ENCODE results near the gene EXOC4. TPM values are rescaled to one million over a fixed set of nuclear protein-coding genes. Genes with fewer than 3 reads are reported as not detected.
A peak's percentile ranks its signal among the peaks of the same experiment; 100 is the strongest.

EXOC4 gene
- total RNA-seq, 1 donor from 2014 or later, result 145 TPM

DNA sequence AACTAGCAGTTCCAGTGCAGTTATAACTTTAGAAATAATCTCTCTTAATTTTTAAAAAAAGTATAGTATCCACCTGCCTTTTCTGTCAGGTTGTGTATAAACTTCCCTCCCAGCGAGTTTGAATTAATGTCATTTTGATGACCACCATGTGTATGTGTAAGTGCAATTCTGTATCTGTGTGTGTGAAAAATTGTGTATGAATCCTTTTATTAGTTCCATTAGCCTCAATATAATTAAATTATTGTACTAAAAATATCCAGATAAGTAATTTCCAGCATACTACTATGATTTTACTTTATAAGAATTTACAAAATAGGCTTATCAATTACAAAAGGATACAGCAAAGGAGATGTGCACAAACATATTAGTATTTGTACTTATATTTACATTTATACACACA is 453.1 kb downstream of the EXOC4 start:
- no peaks in the 10 kb centered on the region for H3K4me1 Mint-ChIP-seq (ENCODE audit: low read depth)
- no peaks in the 10 kb centered on the region for H3K36me3 Mint-ChIP-seq (ENCODE audit: insufficient read depth)
- no peak overlapping the region for H3K4me3 Mint-ChIP-seq (ENCODE audit: low read depth)

GRCh38 chr7:133709036-133709880 is 456.4 kb downstream of the EXOC4 start:
- DNase-seq (ENCODE audit: low spot score, unreplicated experiment), result no peak

More for the DNA sequence above, 453.1 kb downstream of the EXOC4 start:
- no peak for DNase-seq (ENCODE audit: low spot score, unreplicated experiment)
- Mint-ChIP-seq H3K27me3 (no peaks in the 10 kb centered on the region), H3K9me3 (ENCODE audit: low read depth) (no peaks in the 10 kb centered on the region), H3K27ac (no peak overlapping the region)
- TF ChIP-seq, protein P1, sequence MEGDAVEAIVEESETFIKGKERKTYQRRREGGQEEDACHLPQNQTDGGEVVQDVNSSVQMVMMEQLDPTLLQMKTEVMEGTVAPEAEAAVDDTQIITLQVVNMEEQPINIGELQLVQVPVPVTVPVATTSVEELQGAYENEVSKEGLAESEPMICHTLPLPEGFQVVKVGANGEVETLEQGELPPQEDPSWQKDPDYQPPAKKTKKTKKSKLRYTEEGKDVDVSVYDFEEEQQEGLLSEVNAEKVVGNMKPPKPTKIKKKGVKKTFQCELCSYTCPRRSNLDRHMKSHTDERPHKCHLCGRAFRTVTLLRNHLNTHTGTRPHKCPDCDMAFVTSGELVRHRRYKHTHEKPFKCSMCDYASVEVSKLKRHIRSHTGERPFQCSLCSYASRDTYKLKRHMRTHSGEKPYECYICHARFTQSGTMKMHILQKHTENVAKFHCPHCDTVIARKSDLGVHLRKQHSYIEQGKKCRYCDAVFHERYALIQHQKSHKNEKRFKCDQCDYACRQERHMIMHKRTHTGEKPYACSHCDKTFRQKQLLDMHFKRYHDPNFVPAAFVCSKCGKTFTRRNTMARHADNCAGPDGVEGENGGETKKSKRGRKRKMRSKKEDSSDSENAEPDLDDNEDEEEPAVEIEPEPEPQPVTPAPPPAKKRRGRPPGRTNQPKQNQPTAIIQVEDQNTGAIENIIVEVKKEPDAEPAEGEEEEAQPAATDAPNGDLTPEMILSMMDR (IDR thresholded peaks at IDR 0.05; ENCODE audit: unreplicated experiment), result no peak

DNA sequence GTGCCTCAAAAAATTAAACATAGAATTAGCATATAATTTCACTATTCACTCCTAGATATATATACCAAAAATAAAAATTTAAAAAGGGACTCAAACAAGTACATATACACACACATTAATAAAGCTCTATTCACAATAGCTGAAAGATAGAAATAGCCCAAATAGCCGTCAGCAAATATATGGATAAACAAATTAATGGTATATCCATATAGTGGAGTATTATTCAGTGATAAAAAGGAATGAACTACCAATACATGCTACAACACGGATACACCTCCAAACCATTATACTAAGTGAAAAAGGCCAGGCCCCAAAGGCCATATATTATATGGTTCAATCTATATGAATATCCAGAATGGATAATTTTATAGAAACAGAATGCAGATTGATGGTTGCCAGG is 459.7 kb downstream of the EXOC4 start:
- Mint-ChIP-seq H3K9me3 (ENCODE audit: low read depth) (no peaks in the 10 kb centered on the region), H3K27ac (peak overlapping the region; percentile 29), H3K27me3 (no peaks in the 10 kb centered on the region), H3K36me3 (ENCODE audit: insufficient read depth) (no peaks in the 10 kb centered on the region), H3K4me1 (ENCODE audit: low read depth) (no peaks in the 10 kb centered on the region), H3K4me3 (ENCODE audit: low read depth) (no peak overlapping the region)
- no peak for DNase-seq (ENCODE audit: low spot score, unreplicated experiment)
- TF ChIP-seq, protein P1 (IDR thresholded peaks at IDR 0.05; ENCODE audit: unreplicated experiment), result no peak

More at GRCh38 chr7:133709036-133709880, 456.4 kb downstream of the EXOC4 start:
- Mint-ChIP-seq H3K4me1 (ENCODE audit: low read depth) (no peaks in the 10 kb centered on the region), H3K27me3 (no peaks in the 10 kb centered on the region), H3K4me3 (ENCODE audit: low read depth) (no peak overlapping the region), H3K9me3 (ENCODE audit: low read depth) (no peaks in the 10 kb centered on the region), H3K27ac (no peak overlapping the region), H3K36me3 (ENCODE audit: insufficient read depth) (no peaks in the 10 kb centered on the region)
- TF ChIP-seq, protein P1 (IDR thresholded peaks at IDR 0.05; ENCODE audit: unreplicated experiment), result no peak

DNA sequence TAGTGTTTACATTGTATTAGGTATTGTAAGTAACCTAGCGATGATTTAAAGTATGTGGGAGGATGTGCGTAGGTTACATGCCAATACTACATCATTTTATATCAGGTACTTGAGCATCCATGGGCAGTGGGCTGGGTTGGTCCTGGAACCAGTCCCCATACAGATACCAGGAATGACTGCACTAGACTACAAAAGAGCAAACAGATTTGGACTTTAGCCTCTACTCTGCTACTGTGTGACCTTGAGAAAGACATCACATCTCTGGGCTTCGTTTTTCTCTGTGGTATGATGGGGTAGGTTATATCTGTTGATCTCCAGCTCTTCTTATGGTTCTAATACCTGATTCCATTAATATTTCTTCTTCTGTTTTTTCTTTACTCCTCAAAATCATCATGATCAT is 461.8 kb downstream of the EXOC4 start:
- no peaks in the 10 kb centered on the region for H3K27me3 Mint-ChIP-seq
- TF ChIP-seq, protein P1 (IDR thresholded peaks at IDR 0.05; ENCODE audit: unreplicated experiment), result no peak
- H3K27ac Mint-ChIP-seq, result no peak overlapping the region
- H3K4me1 Mint-ChIP-seq (ENCODE audit: low read depth), result no peaks in the 10 kb centered on the region
- H3K9me3 Mint-ChIP-seq (ENCODE audit: low read depth), result peaks cover 6% of the 10 kb centered on the region
- no peak overlapping the region for H3K4me3 Mint-ChIP-seq (ENCODE audit: low read depth)
- DNase-seq (ENCODE audit: low spot score, unreplicated experiment), result no peak
- peaks cover 4% of the 10 kb centered on the region for H3K36me3 Mint-ChIP-seq (ENCODE audit: insufficient read depth)

- no peak for DNase-seq (ENCODE audit: low spot score, unreplicated experiment)
- TF ChIP-seq, protein P1 (IDR thresholded peaks at IDR 0.05; ENCODE audit: unreplicated experiment), result no peak
- Mint-ChIP-seq H3K36me3 (ENCODE audit: insufficient read depth) (peaks cover 4% of the 10 kb centered on the region), H3K9me3 (ENCODE audit: low read depth) (peaks cover 6% of the 10 kb centered on the region), H3K27me3 (no peaks in the 10 kb centered on the region), H3K4me3 (ENCODE audit: low read depth) (no peak overlapping the region), H3K4me1 (ENCODE audit: low read depth) (no peaks in the 10 kb centered on the region), H3K27ac (no peak overlapping the region)
Observed at GRCh38 chr7:133718131-133718530, 465.3 kb downstream of the EXOC4 start.

Data from progenitor cell of endocrine pancreas (in vitro differentiated cells).